ENCODE results near the gene ZHX3.

The ZHX3 gene

DNA sequence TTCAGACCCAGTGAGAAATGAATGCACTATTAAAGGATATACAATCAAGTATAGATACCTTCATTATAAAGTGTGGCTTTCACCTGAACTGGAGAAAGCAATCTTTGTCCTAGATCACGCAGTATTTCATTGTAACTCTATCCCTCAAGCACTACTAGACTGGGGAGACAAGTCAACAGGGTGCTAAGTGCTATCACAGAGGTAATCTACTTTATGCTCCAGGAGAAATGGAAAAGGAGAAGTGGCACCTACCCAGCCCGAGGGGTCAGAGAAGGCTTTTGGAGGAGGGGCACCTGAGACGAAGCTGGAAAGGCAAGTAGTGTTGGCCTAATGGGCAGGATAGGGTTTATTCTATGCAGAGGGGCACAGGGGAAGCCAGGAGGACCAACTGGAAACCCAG, 17.1 kb downstream of the ZHX3 start:
- DNase-seq (ENCODE audit: low read depth), result no peak

- no peak for DNase-seq (ENCODE audit: low read depth)
Measured at GRCh38 chr20:41299899-41300298, 17.6 kb downstream of the ZHX3 start.

DNA sequence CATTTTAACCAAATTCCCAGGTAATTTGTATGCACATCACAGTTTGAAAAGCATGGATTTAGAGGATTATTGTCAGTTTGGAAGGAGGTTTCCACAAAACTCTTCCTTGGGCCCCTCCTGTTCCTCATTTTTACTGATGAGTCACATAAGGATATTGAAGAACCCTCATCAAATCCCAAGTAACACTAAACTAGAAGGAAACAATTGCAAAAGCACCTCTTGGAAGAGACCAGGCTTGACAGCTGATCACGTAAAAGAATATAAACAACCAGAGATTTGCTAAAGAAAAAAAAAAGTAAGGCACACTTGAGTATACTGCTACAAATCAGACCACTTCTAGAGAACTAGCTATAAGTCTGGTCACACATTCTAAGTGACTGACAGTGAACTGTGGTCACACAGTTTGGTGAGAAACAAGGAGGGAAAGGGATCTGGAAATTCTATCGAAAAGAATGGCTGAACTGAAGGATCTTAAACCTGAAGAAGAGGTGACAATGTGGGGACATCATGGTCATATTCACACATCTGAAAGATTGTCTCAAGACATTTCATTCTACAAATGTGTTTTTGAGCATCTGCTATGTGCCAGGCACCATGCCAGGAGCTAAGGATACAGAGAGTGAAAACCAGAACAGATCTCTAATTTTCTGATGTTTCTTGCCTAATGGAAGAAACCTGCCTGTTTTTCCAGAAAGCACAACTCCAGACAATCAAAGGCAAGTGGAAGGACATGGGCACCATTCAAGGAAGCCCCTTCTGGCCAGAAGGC, 24.1 kb downstream of the ZHX3 start:
- DNase-seq (ENCODE audit: low read depth), result no peak

- no peak for DNase-seq (ENCODE audit: low read depth)
Measured at GRCh38 chr20:41290804-41291389, 26.6 kb downstream of the ZHX3 start.

DNA sequence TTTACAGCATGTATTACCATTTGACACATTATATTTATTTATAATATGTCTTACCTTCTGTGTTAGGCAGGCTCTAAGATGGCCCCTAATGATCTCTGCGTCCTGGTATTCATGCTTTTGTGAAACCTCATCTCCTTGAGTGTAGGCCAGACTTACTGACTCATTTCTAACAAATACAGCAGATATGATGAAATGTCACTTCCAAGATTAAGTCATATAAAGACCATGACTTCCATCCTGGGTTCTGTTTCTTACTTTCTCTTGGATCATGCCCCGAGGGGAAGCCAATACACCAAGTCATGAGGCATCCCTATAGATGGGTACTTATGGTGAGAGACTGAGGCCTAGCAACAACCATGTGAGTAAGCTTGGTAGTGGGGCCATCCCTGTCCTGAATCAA, 30.2 kb downstream of the ZHX3 start:
- no peak for DNase-seq (ENCODE audit: low read depth)

GRCh38 chr20:41286240-41286851, 31.2 kb downstream of the ZHX3 start:
- no peak for DNase-seq (ENCODE audit: low read depth)

GRCh38 chr20:41279546-41280225, 37.8 kb downstream of the ZHX3 start:
- no peak for DNase-seq (ENCODE audit: low read depth)

- DNase-seq (ENCODE audit: low read depth), result no peak
Measured at GRCh38 chr20:41278936-41279335, 38.6 kb downstream of the ZHX3 start.

GRCh38 chr20:41277049-41277448, 40.5 kb downstream of the ZHX3 start:
- DNase-seq (ENCODE audit: low read depth), result no peak

DNA sequence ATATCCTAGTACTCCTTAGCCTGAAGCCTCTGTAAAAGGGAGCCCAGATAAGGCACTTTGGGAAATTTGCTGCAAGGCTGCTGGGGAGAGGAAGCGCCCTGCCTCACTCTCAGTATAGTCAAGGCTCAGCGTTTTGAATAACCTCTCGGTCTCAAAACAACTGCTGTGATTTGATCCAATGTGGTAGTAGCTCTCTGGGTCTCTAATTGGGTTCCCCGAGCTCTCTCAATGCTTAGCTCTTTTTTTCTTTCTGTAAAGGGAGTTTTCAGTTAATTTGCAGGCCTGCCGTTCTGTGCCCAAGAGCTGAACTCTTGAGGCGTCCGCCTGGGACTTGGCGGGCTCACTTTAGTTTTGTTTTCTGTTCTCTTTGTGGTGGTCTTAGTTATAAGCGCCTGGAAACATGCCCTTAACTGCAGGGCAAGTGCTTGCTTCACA, 41.2 kb downstream of the ZHX3 start:
- no peak for DNase-seq (ENCODE audit: low read depth)

DNA sequence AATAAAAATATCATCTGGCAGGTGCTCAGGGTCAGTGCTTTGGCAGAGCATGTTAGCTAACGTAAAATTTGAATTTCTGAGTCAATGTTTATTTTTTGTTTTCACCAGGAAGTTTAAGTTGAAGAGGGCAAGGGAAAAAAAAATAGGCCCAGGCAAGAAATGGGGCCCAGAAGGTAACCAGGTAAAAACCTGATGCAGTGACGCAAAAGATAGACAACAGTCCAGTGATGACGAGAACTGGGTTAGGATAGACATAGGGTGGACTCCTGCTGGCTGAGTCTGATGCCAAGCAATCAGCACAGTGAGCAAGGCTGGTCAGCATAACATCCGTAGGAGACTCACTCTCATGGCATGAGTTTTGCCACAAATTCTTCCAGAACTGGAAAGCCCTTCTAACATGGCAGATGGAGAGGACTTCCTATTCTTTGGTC, 42.2 kb downstream of the ZHX3 start:
- DNase-seq (ENCODE audit: low read depth), result no peak

GRCh38 chr20:41274152-41274551, 43.4 kb downstream of the ZHX3 start:
- no peak for DNase-seq (ENCODE audit: low read depth)

DNA sequence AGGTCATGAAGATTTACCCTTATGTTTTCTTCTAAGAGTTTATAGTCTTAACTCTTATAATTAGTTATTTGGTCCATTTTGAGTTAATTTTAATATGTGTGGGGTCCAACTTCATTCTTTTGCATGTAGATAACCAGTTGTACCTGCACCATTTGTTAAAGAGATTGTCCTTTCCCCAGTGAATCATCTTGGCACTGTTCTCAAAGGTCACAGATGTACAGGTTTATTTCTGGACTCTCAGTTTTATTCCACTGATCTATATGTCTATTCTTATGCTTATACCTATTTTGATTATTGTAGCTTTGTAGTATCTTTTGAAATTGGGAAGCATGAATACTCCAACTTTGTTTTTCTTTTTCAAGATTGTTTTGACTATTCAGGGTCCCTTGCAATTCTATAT, 44.1 kb downstream of the ZHX3 start:
- DNase-seq (ENCODE audit: low read depth), result no peak

DNA sequence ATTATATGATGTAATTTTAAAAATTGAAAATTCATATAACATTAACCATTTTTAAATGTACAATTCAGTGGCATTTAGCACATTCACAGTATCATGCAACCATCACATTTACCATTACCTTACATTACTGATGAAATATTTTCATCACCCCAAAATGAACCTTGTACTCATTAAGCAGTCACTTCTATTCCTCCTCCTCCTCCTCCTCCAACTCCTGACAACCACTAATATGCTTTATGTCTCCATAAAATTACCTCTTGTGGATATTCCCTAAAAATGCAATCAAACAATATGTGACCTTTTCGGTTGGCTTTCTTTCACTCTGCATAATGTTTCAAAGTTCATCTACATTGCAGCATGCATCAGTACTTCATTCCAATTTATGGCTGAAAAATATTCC, 45.2 kb downstream of the ZHX3 start:
- DNase-seq (ENCODE audit: low read depth), result no peak

- no peak for DNase-seq (ENCODE audit: low read depth)
Measured at GRCh38 chr20:41268917-41269652, 48.4 kb downstream of the ZHX3 start.

- no peak for DNase-seq (ENCODE audit: low read depth)
Measured at GRCh38 chr20:41268402-41268801, 49.1 kb downstream of the ZHX3 start.

- no peak for DNase-seq (ENCODE audit: low read depth)
Measured at GRCh38 chr20:41265938-41266337, 51.6 kb downstream of the ZHX3 start.

DNA sequence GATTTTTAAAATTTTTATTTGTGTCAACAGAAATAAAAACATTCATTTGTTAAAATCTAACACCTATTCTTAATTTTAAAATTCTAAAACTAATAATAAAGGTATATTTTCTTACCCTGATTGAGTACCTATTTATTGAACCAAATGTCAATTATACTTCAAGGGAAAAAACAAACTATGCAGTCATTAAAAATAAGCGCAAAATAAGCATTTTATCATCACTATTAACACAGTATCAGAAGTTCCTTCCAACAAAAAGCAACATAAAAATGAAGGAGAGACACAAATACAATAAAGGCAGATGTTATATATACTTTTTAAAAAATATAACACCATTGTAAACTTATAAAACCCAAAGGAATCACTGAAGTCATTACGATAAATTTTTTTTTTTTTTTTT, 52.7 kb downstream of the ZHX3 start:
- no peak for DNase-seq (ENCODE audit: low read depth)

- no peak for DNase-seq (ENCODE audit: low read depth)
Measured at GRCh38 chr20:41261790-41262717, 55.5 kb downstream of the ZHX3 start.

DNA sequence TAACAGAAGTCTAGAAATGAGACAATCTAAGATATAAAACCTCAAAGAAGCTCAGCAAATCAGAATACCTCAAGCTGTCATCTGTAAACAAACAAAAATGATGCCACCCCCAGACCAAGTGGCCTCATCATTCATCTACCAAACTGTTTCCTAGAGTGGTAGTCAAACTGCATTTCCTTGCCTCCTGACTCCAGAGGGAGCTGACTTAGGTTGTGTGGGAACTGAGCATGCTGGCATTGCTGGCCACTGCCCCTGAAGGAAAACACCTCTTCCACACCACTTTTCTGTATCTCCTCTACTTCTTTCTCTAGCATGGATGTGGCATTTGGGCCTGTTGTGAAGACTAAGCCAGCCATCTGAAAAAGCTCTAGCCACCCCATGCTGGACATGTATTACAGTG, 56.3 kb downstream of the ZHX3 start:
- DNase-seq (ENCODE audit: low read depth), result no peak

DNA sequence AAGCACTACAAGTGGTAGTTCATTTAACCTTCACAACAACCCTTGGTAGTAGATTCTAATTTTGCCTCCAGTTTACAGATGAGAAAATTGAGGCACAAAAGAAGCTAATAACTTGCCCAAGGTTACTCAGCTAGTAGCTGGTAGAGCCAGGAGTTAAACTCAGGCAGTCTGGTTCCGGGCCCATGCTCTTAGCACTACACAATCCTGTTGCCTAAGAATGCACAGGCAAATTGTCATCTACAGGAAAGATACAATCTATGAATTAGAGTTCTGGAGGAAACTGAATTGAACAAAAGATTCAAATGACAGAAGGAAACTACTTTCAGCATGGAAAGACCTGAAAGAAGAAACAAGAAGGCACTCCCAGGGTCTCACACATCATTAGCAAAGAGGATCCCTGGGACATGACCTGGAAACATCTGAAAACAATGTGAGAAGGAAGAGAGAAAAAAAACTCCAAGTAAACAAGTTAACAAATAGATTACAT, 56.8 kb downstream of the ZHX3 start:
- no peak for DNase-seq (ENCODE audit: low read depth)
